Activated T-cell treated with anti-CD3 and anti-CD28 coated beads for 4 hours (primary cell): ENCODE data around the gene RALA.
"Not testable (repeated sequence)": the region's sequence is repeated elsewhere in the genome, so short reads cannot be mapped to it uniquely, and the experiment has no call there.

Experiments used
- DNase-seq: peaks from one replicate; pipeline ENCODE4 v3.0.0-alpha.2; 2020

Gene RALA

GRCh38 chr7:39733881-39734632, 110.7 kb downstream of the RALA start:
- no peak for DNase-seq

GRCh38 chr7:39734633-39735004, 111.2 kb downstream of the RALA start:
- DNase-seq: no peak

GRCh38 chr7:39735903-39736302, 112.5 kb downstream of the RALA start:
- DNase-seq: no peak

- DNase-seq: peak; percentile 24
Measured at GRCh38 chr7:39741942-39742623, 118.7 kb downstream of the RALA start.

GRCh38 chr7:39744620-39745019, 121.2 kb downstream of the RALA start:
- no peak for DNase-seq

GRCh38 chr7:39745320-39745719, 121.9 kb downstream of the RALA start:
- DNase-seq: no peak

GRCh38 chr7:39746103-39746819, 122.9 kb downstream of the RALA start:
- peak; percentile 46 for DNase-seq

GRCh38 chr7:39749177-39749576, 125.8 kb downstream of the RALA start:
- no peak for DNase-seq

- no peak for DNase-seq
Measured at GRCh38 chr7:39749717-39750116, 126.3 kb downstream of the RALA start.

- no peak for DNase-seq
Measured at GRCh38 chr7:39750253-39751077, 127.1 kb downstream of the RALA start.

GRCh38 chr7:39753237-39753636, 129.9 kb downstream of the RALA start:
- not testable (repeated sequence) for DNase-seq

- DNase-seq: no peak
Measured at GRCh38 chr7:39753823-39754325, 130.5 kb downstream of the RALA start.

GRCh38 chr7:39754326-39755120, 131.2 kb downstream of the RALA start:
- no peak for DNase-seq

GRCh38 chr7:39757604-39758003, 134.2 kb downstream of the RALA start:
- DNase-seq: no peak
